ENCODE measurements around the gene IFNAR1. TPM values are rescaled to one million over a fixed set of nuclear protein-coding genes. Genes with fewer than 3 reads are reported as not detected.

The IFNAR1 gene
- total and polyA plus RNA-seq, 2 of the 4 experiments (the other 2 are of a cell fraction) = 7.8 to 9.9 TPM

GRCh38 chr21:33327326-33327725 lies 2.6 kb downstream of the IFNAR1 start (continued):
- TF ChIP-seq ELK1 (IDR thresholded peaks at IDR 0.05; ENCODE audit: borderline replicate concordance, low read depth, low read length) (no peak), MAFK (IDR thresholded peaks at IDR 0.05; ENCODE audit: low read depth, low read length) (no peak), NFE2L2 (IDR thresholded peaks at IDR 0.05; ENCODE audit: low read depth, low read length) (no peak)

- intact Hi-C loops (cut with micrococcal nuclease) = no loop called here
- no peak overlapping the region for H2AFZ ChIP-seq (replicated peaks; ENCODE audit: low read length, poor library complexity)
- WGBS, 2 experiments (ENCODE audit: extremely low coverage in 2 of 2, insufficient read length in 1 of 2) = 100% methylated on average over 1 of the region's 7 CpGs; no CpG with 5 or more reads in 1 of the 2 experiments
- no peak overlapping the region for H3K4ac ChIP-seq (ENCODE audit: low read depth, low read length)
- H3K79me1 ChIP-seq (ENCODE audit: low read depth in 1 of 2, low read length in 2 of 2) = peaks cover 36 to 58% of the 10 kb centered on the region in 2 experiments
- no TSS peak for BruUV-seq (replicated peaks)
- no peak overlapping the region for H3K56ac ChIP-seq (ENCODE audit: extremely low read depth, insufficient read depth, low read length)
- in situ Hi-C loops (cut with MboI; ENCODE audit: low sequenced_read_pairs) = no loop called here
- H3K27me3 ChIP-seq (ENCODE audit: control insufficient read depth, insufficient read depth, low read length) = no peaks in the 10 kb centered on the region
- peaks cover 9% of the 10 kb centered on the region for H3K36me3 ChIP-seq (ENCODE audit: control insufficient read depth, insufficient read depth, low read length)
- POLR2A ChIA-PET (ENCODE audit: unreplicated experiment) = no interaction called here
- no peak overlapping the region for H2AK9ac ChIP-seq (replicated peaks; ENCODE audit: low read depth, low read length, poor library complexity)
- no peak overlapping the region for H4K5ac ChIP-seq (ENCODE audit: low read depth, low read length)
- no peak overlapping the region for H3K23ac ChIP-seq (ENCODE audit: low read depth, low read length)
- no peak overlapping the region for H3K18ac ChIP-seq (ENCODE audit: low read depth, low read length)
- H3K4me2 ChIP-seq (ENCODE audit: low read depth, low read length) = no peak overlapping the region
- H3K14ac ChIP-seq (replicated peaks; ENCODE audit: low read depth, low read length) = no peak overlapping the region
- no peak overlapping the region for H4K91ac ChIP-seq (ENCODE audit: insufficient read depth, low read depth, low read length)
- H2BK15ac ChIP-seq (ENCODE audit: low read depth, low read length) = no peak overlapping the region
- no peak overlapping the region for H3K9ac ChIP-seq (ENCODE audit: low read depth, low read length)
- H2BK5ac ChIP-seq (ENCODE audit: low read depth, low read length, poor library complexity, severe bottlenecking) = no peak overlapping the region
- DNase-seq (no peak), ATAC-seq (ENCODE audit: low read depth) (no peak)
- peaks cover 8% of the 10 kb centered on the region for H3K9me1 ChIP-seq (ENCODE audit: insufficient read depth, low read length)
- H2BK20ac ChIP-seq (ENCODE audit: low read depth, low read length) = no peak overlapping the region
- H2BK120ac ChIP-seq (ENCODE audit: low read depth, low read length) = no peak overlapping the region
- H4K20me1 ChIP-seq (ENCODE audit: insufficient read depth, low read length) = peaks cover 16% of the 10 kb centered on the region
- H3K9me3 ChIP-seq (ENCODE audit: control insufficient read depth, insufficient read depth, low read length) = 0 out of 2 replicates have a peak, but pooled peaks cover 2% of the 10 kb centered on the region
- CTCF ChIA-PET = interaction anchor here (1.8 kb wide), 1 partner anchor 33 kb away, joined by 4 read pairs; no protein-coding TSS in a partner anchor
- H3K4me3 ChIP-seq (ENCODE audit: insufficient read depth, low read depth, low read length) = no peak overlapping the region
- dilution Hi-C loops (cut with HindIII; ENCODE audit: low sequenced_read_pairs, unreplicated experiment) = no loop called here
- H4K8ac ChIP-seq (ENCODE audit: low read depth in 2 of 2, low read length in 2 of 2) = no peak overlapping the region
- no peak overlapping the region for H3K27ac ChIP-seq (ENCODE audit: insufficient read depth, low read length)
- H3K4me1 ChIP-seq (ENCODE audit: control insufficient read depth, insufficient read depth, low read length) = no peaks in the 10 kb centered on the region
- H2AK5ac ChIP-seq (ENCODE audit: low read depth, low read length) = no peak overlapping the region
- TF ChIP-seq USF2 (IDR thresholded peaks at IDR 0.05; ENCODE audit: low read depth, low read length) = no peak
- TF ChIP-seq CEBPB (IDR thresholded peaks at IDR 0.05; ENCODE audit: low read depth, low read length) = no peak
- TF ChIP-seq CHD1 (IDR thresholded peaks at IDR 0.05; ENCODE audit: low read depth, low read length) = no peak
- TF ChIP-seq MAZ (IDR thresholded peaks at IDR 0.05; ENCODE audit: borderline replicate concordance, low read depth, low read length) = no peak
- TF ChIP-seq POLR2A (IDR thresholded peaks at IDR 0.05; ENCODE audit: low read depth, low read length) = no peak
- TF ChIP-seq FOS (IDR thresholded peaks at IDR 0.05; ENCODE audit: low read depth, low read length) = no peak
- no peak for TF ChIP-seq SMC3 (IDR thresholded peaks at IDR 0.05; ENCODE audit: low read depth, low read length)
- TF ChIP-seq RAD21 (IDR thresholded peaks at IDR 0.05; ENCODE audit: low read length) = no peak
- TF ChIP-seq CTCF (conservative IDR thresholded peaks at IDR 0.05; ENCODE audit: low read depth, low read length) = no peak
- TF ChIP-seq NFE2L2 (IDR thresholded peaks at IDR 0.05; ENCODE audit: low read depth, low read length) = no peak
- no peak for TF ChIP-seq MAFK (IDR thresholded peaks at IDR 0.05; ENCODE audit: low read depth, low read length)
- TF ChIP-seq BHLHE40 (IDR thresholded peaks at IDR 0.05; ENCODE audit: low read depth, low read length) = no peak
- TF ChIP-seq RFX5 (IDR thresholded peaks at IDR 0.05; ENCODE audit: low read depth, low read length) = no peak
Measured at GRCh38 chr21:33327792-33328433, 3.1 kb downstream of the IFNAR1 start.

Data from IMR-90 (cell line).